Urinary bladder (tissue), 4 donors: ENCODE results near the gene ANKFN1. TPM values are rescaled to one million over a fixed set of nuclear protein-coding genes. Genes with fewer than 3 reads are reported as not detected.
A peak's percentile ranks its signal among the peaks of the same experiment; 100 is the strongest.

Experiments used
- DNase-seq: peaks from one replicate; pipeline ENCODE4 v3.0.0-alpha.2; 2015; ENCODE audit errors: extremely low spot score
- H3K27ac ChIP-seq: one replicate; pipeline ENCODE4 v1.5.1; 2013; ENCODE audit warnings: low read depth, mild to moderate bottlenecking, moderate library complexity
- H3K36me3 ChIP-seq: one replicate; pipeline ENCODE4 v1.6.1; 2013; ENCODE audit warnings: mild to moderate bottlenecking, moderate library complexity; ENCODE audit not compliant: insufficient read depth
- H3K4me1 ChIP-seq: one replicate; pipeline ENCODE4 v1.6.1; 2013; ENCODE audit warnings: mild to moderate bottlenecking, moderate library complexity; ENCODE audit not compliant: insufficient read depth
- H3K4me3 ChIP-seq: one replicate; pipeline ENCODE4 v1.5.1; 2013; ENCODE audit warnings: low read depth, low read length
- WGBS: extraction: QIAGEN DNeasy Blood & Tissue Kit; methylation state at CpG from one replicate; pipeline ENCODE4 v1.1.7; 2013; 5-methylcytosine and 5-hydroxymethylcytosine counted together
- polyA plus RNA-seq: library from polyadenylated mRNA; stranded (reverse); fragments of 200-250 nt; gene quantifications from one replicate; pipeline ENCODE4 v1.2.3, GENCODE V29; 2013
- total RNA-seq: library from RNA; depleted of rRNA; stranded (reverse); fragments of >200 nt; gene quantifications from one replicate; pipeline ENCODE4 v1.2.3, GENCODE V29; 2014
- donor health status: healthy with polysubstance abuse.
- donor health status: healthy.

The ANKFN1 gene
- total and polyA plus RNA-seq, 2 donors: 1.1 to 8.0 TPM

GRCh38 chr17:56292010-56292409, 138.7 kb downstream of the ANKFN1 start:
- no peak overlapping the region for H3K4me3 ChIP-seq
- no peaks in the 10 kb centered on the region for H3K36me3 ChIP-seq
- 25% methylated on average over 1 of the region's 1 CpG for WGBS
- H3K27ac ChIP-seq: no peak overlapping the region
- DNase-seq: no peak
- no peaks in the 10 kb centered on the region for H3K4me1 ChIP-seq

- Histone ChIP-seq H3K4me1 (no peaks in the 10 kb centered on the region), H3K4me3 (no peak overlapping the region), H3K27ac (no peak overlapping the region), H3K36me3 (no peaks in the 10 kb centered on the region)
- DNase-seq: no peak
Measured at GRCh38 chr17:56292578-56292977, 139.3 kb downstream of the ANKFN1 start.

GRCh38 chr17:56297184-56297583, 143.9 kb downstream of the ANKFN1 start:
- Histone ChIP-seq H3K27ac (no peak overlapping the region), H3K36me3 (no peaks in the 10 kb centered on the region), H3K4me3 (no peak overlapping the region), H3K4me1 (no peaks in the 10 kb centered on the region)
- 11% methylated on average over 7 of the region's 7 CpGs for WGBS
- no peak for DNase-seq

- H3K36me3 ChIP-seq: no peaks in the 10 kb centered on the region
- no peak overlapping the region for H3K4me3 ChIP-seq
- no peak for DNase-seq
- H3K4me1 ChIP-seq: no peaks in the 10 kb centered on the region
- WGBS: 57% methylated on average over 1 of the region's 1 CpG
- H3K27ac ChIP-seq: no peak overlapping the region
Measured at GRCh38 chr17:56298846-56299245, 145.6 kb downstream of the ANKFN1 start.

GRCh38 chr17:56300144-56300543, 146.9 kb downstream of the ANKFN1 start:
- Histone ChIP-seq H3K36me3 (no peaks in the 10 kb centered on the region), H3K4me3 (no peak overlapping the region), H3K4me1 (no peaks in the 10 kb centered on the region), H3K27ac (peak overlapping the region; percentile 10)
- no peak for DNase-seq
- 71% methylated on average over 3 of the region's 3 CpGs for WGBS

GRCh38 chr17:56305007-56305406, 151.7 kb downstream of the ANKFN1 start:
- no peaks in the 10 kb centered on the region for H3K36me3 ChIP-seq
- no peak overlapping the region for H3K27ac ChIP-seq
- H3K4me3 ChIP-seq: no peak overlapping the region
- no peak for DNase-seq
- 76% methylated on average over 1 of the region's 1 CpG for WGBS
- no peaks in the 10 kb centered on the region for H3K4me1 ChIP-seq

GRCh38 chr17:56309897-56310296, 156.6 kb downstream of the ANKFN1 start:
- H3K4me1 ChIP-seq: no peaks in the 10 kb centered on the region
- 85% methylated on average over 8 of the region's 8 CpGs for WGBS
- H3K4me3 ChIP-seq: no peak overlapping the region
- DNase-seq: no peak
- no peaks in the 10 kb centered on the region for H3K36me3 ChIP-seq
- H3K27ac ChIP-seq: no peak overlapping the region

- Histone ChIP-seq H3K4me3 (no peak overlapping the region), H3K4me1 (no peaks in the 10 kb centered on the region), H3K27ac (no peak overlapping the region), H3K36me3 (no peaks in the 10 kb centered on the region)
- WGBS: 71% methylated on average over 5 of the region's 5 CpGs
- no peak for DNase-seq
Measured at GRCh38 chr17:56310782-56311181, 157.5 kb downstream of the ANKFN1 start.

- H3K36me3 ChIP-seq: no peaks in the 10 kb centered on the region
- H3K27ac ChIP-seq: no peak overlapping the region
- no peak overlapping the region for H3K4me3 ChIP-seq
- no peak for DNase-seq
- no peaks in the 10 kb centered on the region for H3K4me1 ChIP-seq
Measured at GRCh38 chr17:56313201-56313600, 159.9 kb downstream of the ANKFN1 start.

- 58% methylated on average over 3 of the region's 3 CpGs for WGBS
- no peak for DNase-seq
- Histone ChIP-seq H3K27ac (no peak overlapping the region), H3K4me1 (no peaks in the 10 kb centered on the region), H3K4me3 (no peak overlapping the region), H3K36me3 (no peaks in the 10 kb centered on the region)
Measured at GRCh38 chr17:56314026-56314425, 160.8 kb downstream of the ANKFN1 start.

- Histone ChIP-seq H3K36me3 (no peaks in the 10 kb centered on the region), H3K4me3 (no peak overlapping the region), H3K4me1 (no peaks in the 10 kb centered on the region), H3K27ac (no peak overlapping the region)
- WGBS: 67% methylated on average over 4 of the region's 4 CpGs
- DNase-seq: no peak
Measured at GRCh38 chr17:56314984-56315602, 161.8 kb downstream of the ANKFN1 start.

- no peaks in the 10 kb centered on the region for H3K36me3 ChIP-seq
- H3K4me1 ChIP-seq: no peaks in the 10 kb centered on the region
- H3K4me3 ChIP-seq: no peak overlapping the region
- 66% methylated on average over 1 of the region's 1 CpG for WGBS
- DNase-seq: no peak
- no peak overlapping the region for H3K27ac ChIP-seq
Measured at GRCh38 chr17:56316604-56317003, 163.3 kb downstream of the ANKFN1 start.

- Histone ChIP-seq H3K4me3 (no peak overlapping the region), H3K36me3 (no peaks in the 10 kb centered on the region), H3K4me1 (no peaks in the 10 kb centered on the region), H3K27ac (no peak overlapping the region)
- DNase-seq: no peak
- WGBS: 71% methylated on average over 4 of the region's 4 CpGs
Measured at GRCh38 chr17:56317351-56318208, 164.3 kb downstream of the ANKFN1 start.

GRCh38 chr17:56319531-56319930, 166.3 kb downstream of the ANKFN1 start:
- 45% methylated on average over 3 of the region's 3 CpGs for WGBS
- no peak for DNase-seq
- Histone ChIP-seq H3K4me3 (no peak overlapping the region), H3K36me3 (no peaks in the 10 kb centered on the region), H3K27ac (no peak overlapping the region), H3K4me1 (no peaks in the 10 kb centered on the region)
